ENCODE data around the gene NHLRC4. TPM values are rescaled to one million over a fixed set of nuclear protein-coding genes. Genes with fewer than 3 reads are reported as not detected.
A peak's percentile ranks its signal among the peaks of the same experiment; 100 is the strongest.

The NHLRC4 gene
- total and polyA plus RNA-seq, 2 of the 13 experiments (the other 11 are each of a cell fraction or from before 2014, with no cell fraction given) = 0.40 to 0.59 TPM

DNA sequence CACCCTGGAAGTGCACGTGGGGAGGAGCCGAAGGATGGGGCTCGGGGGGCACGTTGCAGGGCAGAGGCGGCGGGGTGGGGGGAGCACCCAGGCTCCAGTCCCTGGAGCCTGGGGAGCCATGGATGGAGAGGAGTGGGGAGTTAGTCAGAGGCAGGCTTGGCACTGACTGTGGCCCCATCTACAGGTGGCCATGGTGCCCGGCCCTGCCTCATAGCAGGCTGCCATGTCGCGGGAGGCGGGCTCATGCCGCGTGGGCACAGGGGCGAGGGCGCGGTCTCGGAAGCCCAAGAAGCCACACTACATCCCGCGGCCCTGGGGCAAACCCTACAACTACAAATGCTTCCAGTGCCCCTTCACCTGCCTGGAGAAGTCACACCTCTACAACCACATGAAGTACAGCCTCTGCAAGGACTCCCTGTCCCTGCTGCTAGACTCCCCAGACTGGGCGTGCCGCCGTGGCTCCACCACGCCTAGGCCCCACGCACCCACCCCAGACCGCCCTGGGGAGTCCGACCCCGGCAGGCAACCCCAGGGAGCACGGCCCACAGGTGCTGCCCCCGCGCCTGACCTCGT lies 3.6 kb upstream of the NHLRC4 start:
- Histone ChIP-seq H3K4me3 (replicated peaks in 1 of 3; ENCODE audit: insufficient read depth in 1 of 3, low read depth in 2 of 3, low read length in 3 of 3) (no peak overlapping the region; a peak in 1 of 6 replicates), H3K9me3 (ENCODE audit: low read length) (no peaks in the 10 kb centered on the region), H3K9ac (ENCODE audit: insufficient read depth, low read depth, low read length) (no peak overlapping the region), H4K20me1 (ENCODE audit: insufficient read depth, low read length) (no peaks in the 10 kb centered on the region), H3K4me2 (ENCODE audit: low read depth, low read length) (no peak overlapping the region), H2AFZ (ENCODE audit: low read length) (no peak overlapping the region), H3K27me3 (ENCODE audit: control insufficient read depth in 1 of 2, insufficient read depth in 2 of 2, low read length in 2 of 2) (peaks cover 18 to 61% of the 10 kb centered on the region in 2 experiments), H3K79me2 (ENCODE audit: insufficient read depth, low read length) (no peaks in the 10 kb centered on the region), H3K4me1 (ENCODE audit: insufficient read depth, low read length) (peaks cover 73% of the 10 kb centered on the region), H3K36me3 (replicated peaks in 1 of 2; ENCODE audit: control insufficient read depth in 1 of 2, insufficient read depth in 2 of 2, low read length in 2 of 2) (no peaks in the 10 kb centered on the region), H3K27ac (ENCODE audit: extremely low read length, insufficient read depth, low read length) (no peak overlapping the region)
- ChIA-PET CTCF (ENCODE audit: low intra/inter-chr PET ratio, low total read pairs) (no interaction called here), POLR2A (no interaction called here)
- intact Hi-C loops (cut with micrococcal nuclease; ENCODE audit: unreplicated experiment) = no loop called here
- in situ Hi-C loops (cut with HindIII; ENCODE audit: extremely low pct_ligation_motif_present, low pct_unique_long_range_greater_than_20kb) = no loop called here
- ATAC-seq (no peak), DNase-seq (ENCODE audit: low spot score) (no peak), FAIRE-seq (no peak)
- TF ChIP-seq KLF12 (CRISPR knock-in tag; IDR thresholded peaks at IDR 0.05; ENCODE audit: borderline replicate concordance) (no peak), ZNF816 (CRISPR knock-in tag; IDR thresholded peaks at IDR 0.05; ENCODE audit: borderline replicate concordance) (no peak), ZSCAN29 (CRISPR knock-in tag; conservative IDR thresholded peaks at IDR 0.05) (no peak), YY1 (IDR thresholded peaks at IDR 0.05; ENCODE audit: insufficient read depth, insufficient replicate concordance, low read depth, low read length) (no peak), HNRNPL (IDR thresholded peaks at IDR 0.05; ENCODE audit: low read depth, low read length) (peak; percentile 76; the same call in 1 of the 2 replicates), HDAC1 (CRISPR knock-in tag; IDR thresholded peaks at IDR 0.05) (no peak), SMAD1 (CRISPR knock-in tag; IDR thresholded peaks at IDR 0.05; ENCODE audit: borderline replicate concordance, low read depth) (no peak), LCORL (IDR thresholded peaks at IDR 0.05) (no peak), LCORL (CRISPR knock-in tag; IDR thresholded peaks at IDR 0.05) (no peak)
- TF ChIP-seq, protein P1, sequence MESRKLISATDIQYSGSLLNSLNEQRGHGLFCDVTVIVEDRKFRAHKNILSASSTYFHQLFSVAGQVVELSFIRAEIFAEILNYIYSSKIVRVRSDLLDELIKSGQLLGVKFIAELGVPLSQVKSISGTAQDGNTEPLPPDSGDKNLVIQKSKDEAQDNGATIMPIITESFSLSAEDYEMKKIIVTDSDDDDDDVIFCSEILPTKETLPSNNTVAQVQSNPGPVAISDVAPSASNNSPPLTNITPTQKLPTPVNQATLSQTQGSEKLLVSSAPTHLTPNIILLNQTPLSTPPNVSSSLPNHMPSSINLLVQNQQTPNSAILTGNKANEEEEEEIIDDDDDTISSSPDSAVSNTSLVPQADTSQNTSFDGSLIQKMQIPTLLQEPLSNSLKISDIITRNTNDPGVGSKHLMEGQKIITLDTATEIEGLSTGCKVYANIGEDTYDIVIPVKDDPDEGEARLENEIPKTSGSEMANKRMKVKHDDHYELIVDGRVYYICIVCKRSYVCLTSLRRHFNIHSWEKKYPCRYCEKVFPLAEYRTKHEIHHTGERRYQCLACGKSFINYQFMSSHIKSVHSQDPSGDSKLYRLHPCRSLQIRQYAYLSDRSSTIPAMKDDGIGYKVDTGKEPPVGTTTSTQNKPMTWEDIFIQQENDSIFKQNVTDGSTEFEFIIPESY (CRISPR knock-in tag; IDR thresholded peaks at IDR 0.05) = peak; percentile 65
- TF ChIP-seq, protein P2, sequence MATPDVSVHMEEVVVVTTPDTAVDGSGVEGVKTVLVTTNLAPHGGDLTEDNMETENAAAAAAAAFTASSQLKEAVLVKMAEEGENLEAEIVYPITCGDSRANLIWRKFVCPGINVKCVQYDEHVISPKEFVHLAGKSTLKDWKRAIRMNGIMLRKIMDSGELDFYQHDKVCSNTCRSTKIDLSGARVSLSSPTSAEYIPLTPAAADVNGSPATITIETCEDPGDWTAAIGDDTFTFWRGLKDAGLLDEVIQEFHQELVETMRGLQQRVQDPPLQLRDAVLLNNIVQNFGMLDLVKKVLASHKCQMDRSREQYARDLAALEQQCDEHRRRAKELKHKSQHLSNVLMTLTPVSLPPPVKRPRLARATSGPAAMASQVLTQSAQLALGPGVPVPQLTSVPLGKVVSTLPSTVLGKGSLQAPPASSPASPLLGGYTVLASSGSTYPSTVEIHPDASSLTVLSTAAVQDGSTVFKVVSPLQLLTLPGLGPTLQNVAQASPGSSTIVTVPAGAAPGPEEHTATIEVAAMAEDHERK (CRISPR knock-in tag; IDR thresholded peaks at IDR 0.05; ENCODE audit: low read depth) = no peak
- TF ChIP-seq, protein P3, sequence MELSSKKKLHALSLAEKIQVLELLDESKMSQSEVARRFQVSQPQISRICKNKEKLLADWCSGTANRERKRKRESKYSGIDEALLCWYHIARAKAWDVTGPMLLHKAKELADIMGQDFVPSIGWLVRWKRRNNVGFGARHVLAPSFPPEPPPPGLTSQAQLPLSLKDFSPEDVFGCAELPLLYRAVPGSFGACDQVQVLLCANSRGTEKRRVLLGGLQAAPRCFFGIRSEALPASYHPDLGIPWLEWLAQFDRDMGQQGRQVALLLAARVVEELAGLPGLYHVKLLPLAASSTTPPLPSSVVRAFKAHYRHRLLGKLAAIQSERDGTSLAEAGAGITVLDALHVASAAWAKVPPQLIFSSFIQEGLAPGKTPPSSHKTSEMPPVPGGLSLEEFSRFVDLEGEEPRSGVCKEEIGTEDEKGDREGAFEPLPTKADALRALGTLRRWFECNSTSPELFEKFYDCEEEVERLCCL (CRISPR knock-in tag; IDR thresholded peaks at IDR 0.05; ENCODE audit: borderline replicate concordance) = no peak
- no TSS peak for BruUV-seq (replicated peaks)
- WGBS (ENCODE audit: low lambda C conversion rate) = 36% methylated on average over 9 of the region's 30 CpGs
